HEK293 (cell line): ENCODE results near the gene C19orf44.
A peak's percentile ranks its signal among the peaks of the same experiment; 100 is the strongest.

Experiments used
- CTCF ChIA-PET: fragments of 350-600 bp; formaldehyde crosslinking; extraction: SDS; loops from one replicate; lab custom pipeline; 2021; ENCODE audit warnings: antibody characterized with exemption; lab: Yijun Ruan, JAX
- POLR2A ChIA-PET: fragments of 300-600 bp; formaldehyde crosslinking; extraction: SDS; loops from one replicate; lab custom pipeline; 2020; ENCODE audit warnings: antibody characterized with exemption, inconsistent platforms; lab: Yijun Ruan, JAX
- H3K27ac ChIP-seq: fragments of 200-500 bp; sonication (Bioruptor generic); 2 replicates; pipeline ENCODE4 v1.5.1; 2014; ENCODE audit warnings: low read depth, low read length, control low read depth, inconsistent platforms; ENCODE audit errors: extremely low read depth
- H3K36me3 ChIP-seq, 2 experiments: fragments of 200-500 bp in 1 of 2; sonication (Bioruptor generic) in 1 of 2; 1 replicate in 1 of 2; 2 replicates in 1 of 2; pipeline ENCODE4 v1.5.1; 2014 to 2017; ENCODE audit warnings: inconsistent platforms in 2 of 2, low read length in 2 of 2; ENCODE audit not compliant: control insufficient read depth in 2 of 2, insufficient read depth in 1 of 2
- H3K4me1 ChIP-seq: fragments of 200-500 bp; sonication (Bioruptor generic); 2 replicates; pipeline ENCODE4 v1.5.1; 2014; ENCODE audit warnings: mild to moderate bottlenecking, low read length, inconsistent platforms; ENCODE audit not compliant: control insufficient read depth, insufficient read depth
- H3K4me3 ChIP-seq: 2 replicates; pipeline ENCODE4 v1.5.1; 2011; ENCODE audit warnings: low read depth, mild to moderate bottlenecking, control low read depth, low read length, moderate library complexity
- H3K9me3 ChIP-seq: fragments of 200-500 bp; sonication (Bioruptor generic); 2 replicates; pipeline ENCODE4 v1.5.1; 2014; ENCODE audit warnings: low read depth, low read length, inconsistent platforms; ENCODE audit not compliant: control insufficient read depth, insufficient read depth
- EGR2 ChIP-seq: fragments of 450-650 bp; formaldehyde crosslinking; IDR thresholded peaks from 2 replicates; pipeline ENCODE4 v1.5.1; 2016; ENCODE audit warnings: low read depth, missing biosample characterization, missing genetic modification characterization
- GLIS1 ChIP-seq: fragments of 450-650 bp; formaldehyde crosslinking; IDR thresholded peaks from 2 replicates; pipeline ENCODE4 v1.5.1; 2016; ENCODE audit warnings: missing biosample characterization, missing genetic modification characterization
- PBX3 ChIP-seq: sonication (generic); formaldehyde crosslinking; IDR thresholded peaks from 2 replicates; pipeline ENCODE4 v1.8.1; 2022; ENCODE audit warnings: mild to moderate bottlenecking, moderate library complexity, missing genetic modification reagents
- ZBTB49 ChIP-seq: fragments of 450-650 bp; formaldehyde crosslinking; IDR thresholded peaks from 2 replicates; pipeline ENCODE4 v1.5.1; 2016; ENCODE audit warnings: missing biosample characterization, missing genetic modification characterization, low read depth
- ZBTB7A ChIP-seq: fragments of 450-650 bp; formaldehyde crosslinking; IDR thresholded peaks from 2 replicates; pipeline ENCODE4 v1.5.1; 2016; ENCODE audit warnings: low read depth, missing biosample characterization, missing genetic modification characterization
- ZFP69B ChIP-seq: fragments of 450-650 bp; formaldehyde crosslinking; IDR thresholded peaks from 2 replicates; pipeline ENCODE4 v1.5.1; 2016; ENCODE audit warnings: missing biosample characterization, missing genetic modification characterization
- ZNF223 ChIP-seq: fragments of 450-650 bp; formaldehyde crosslinking; IDR thresholded peaks from 2 replicates; pipeline ENCODE4 v1.5.1; 2016; ENCODE audit warnings: missing biosample characterization, missing genetic modification characterization
- ZNF248 ChIP-seq: fragments of 450-650 bp; formaldehyde crosslinking; IDR thresholded peaks from 2 replicates; pipeline ENCODE4 v1.5.1; 2017; ENCODE audit warnings: missing biosample characterization, missing genetic modification characterization
- ZNF394 ChIP-seq: fragments of 450-650 bp; formaldehyde crosslinking; IDR thresholded peaks from 2 replicates; pipeline ENCODE4 v1.5.1; 2016; ENCODE audit warnings: missing biosample characterization, missing genetic modification characterization, mild to moderate bottlenecking, moderate library complexity, borderline replicate concordance
- ZNF426 ChIP-seq: fragments of 450-650 bp; formaldehyde crosslinking; IDR thresholded peaks from 2 replicates; pipeline ENCODE4 v1.5.1; 2017; ENCODE audit warnings: missing biosample characterization, missing genetic modification characterization, mild to moderate bottlenecking, inconsistent platforms, moderate library complexity
- ZNF48 ChIP-seq: fragments of 450-650 bp; formaldehyde crosslinking; IDR thresholded peaks from 2 replicates; pipeline ENCODE4 v1.5.1; 2016; ENCODE audit warnings: missing biosample characterization, missing genetic modification characterization
- ZNF501 ChIP-seq: fragments of 450-650 bp; formaldehyde crosslinking; IDR thresholded peaks from 2 replicates; pipeline ENCODE4 v1.5.1; 2016; ENCODE audit warnings: missing biosample characterization, missing genetic modification characterization
- ZNF518A ChIP-seq: fragments of 450-650 bp; formaldehyde crosslinking; conservative IDR thresholded peaks from 2 replicates; pipeline ENCODE4 v1.5.1; 2016; ENCODE audit warnings: low read depth, missing biosample characterization, missing genetic modification characterization
- ZNF621 ChIP-seq: fragments of 450-650 bp; formaldehyde crosslinking; IDR thresholded peaks from 2 replicates; pipeline ENCODE4 v1.5.1; 2017; ENCODE audit warnings: missing biosample characterization, missing genetic modification characterization
- ZNF658 ChIP-seq: fragments of 450-650 bp; formaldehyde crosslinking; IDR thresholded peaks from 2 replicates; pipeline ENCODE4; 2016; ENCODE audit warnings: missing biosample characterization, missing genetic modification characterization
- ZNF692 ChIP-seq: fragments of 450-650 bp; formaldehyde crosslinking; IDR thresholded peaks from 2 replicates; pipeline ENCODE4 v1.5.1; 2016; ENCODE audit warnings: missing biosample characterization, missing genetic modification characterization
- ZNF768 ChIP-seq: fragments of 450-650 bp; formaldehyde crosslinking; IDR thresholded peaks from 2 replicates; pipeline ENCODE4 v1.5.1; 2018; ENCODE audit warnings: missing biosample characterization, mild to moderate bottlenecking, missing genetic modification characterization
- ZNF776 ChIP-seq: fragments of 450-650 bp; formaldehyde crosslinking; IDR thresholded peaks from 2 replicates; pipeline ENCODE4 v1.5.0; 2017; ENCODE audit warnings: missing biosample characterization, missing genetic modification characterization, borderline replicate concordance
- ZNF777 ChIP-seq: fragments of 450-650 bp; formaldehyde crosslinking; IDR thresholded peaks from 2 replicates; pipeline ENCODE4 v1.5.1; 2017; ENCODE audit warnings: missing biosample characterization, missing genetic modification characterization, borderline replicate concordance
- ZSCAN16 ChIP-seq: fragments of 450-650 bp; formaldehyde crosslinking; IDR thresholded peaks from 2 replicates; pipeline ENCODE4 v1.5.1; 2016; ENCODE audit warnings: missing biosample characterization, missing genetic modification characterization
- TF ChIP-seq, protein P1 (sequence below): fragments of 450-650 bp; formaldehyde crosslinking; IDR thresholded peaks from 2 replicates; pipeline ENCODE4 v1.5.1; 2016; ENCODE audit warnings: missing biosample characterization, missing genetic modification characterization
- TF ChIP-seq, protein P2 (sequence below): fragments of 450-650 bp; formaldehyde crosslinking; IDR thresholded peaks from 2 replicates; pipeline ENCODE4; 2016; ENCODE audit warnings: missing biosample characterization, missing genetic modification characterization

C19orf44 gene

GRCh38 chr19:16529466-16530144 is 33.4 kb downstream of the C19orf44 start (continued):
- TF ChIP-seq ZNF518A (tag by site-specific recombination) (no peak), ZNF658 (tag by site-specific recombination) (no peak), ZNF776 (tag by site-specific recombination) (no peak), EGR2 (tag by site-specific recombination) (peak; percentile 38; the same call in 1 of the 2 replicates), ZNF248 (tag by site-specific recombination) (no peak), ZNF501 (tag by site-specific recombination) (no peak), ZNF48 (tag by site-specific recombination) (no peak)
- TF ChIP-seq, protein P1, sequence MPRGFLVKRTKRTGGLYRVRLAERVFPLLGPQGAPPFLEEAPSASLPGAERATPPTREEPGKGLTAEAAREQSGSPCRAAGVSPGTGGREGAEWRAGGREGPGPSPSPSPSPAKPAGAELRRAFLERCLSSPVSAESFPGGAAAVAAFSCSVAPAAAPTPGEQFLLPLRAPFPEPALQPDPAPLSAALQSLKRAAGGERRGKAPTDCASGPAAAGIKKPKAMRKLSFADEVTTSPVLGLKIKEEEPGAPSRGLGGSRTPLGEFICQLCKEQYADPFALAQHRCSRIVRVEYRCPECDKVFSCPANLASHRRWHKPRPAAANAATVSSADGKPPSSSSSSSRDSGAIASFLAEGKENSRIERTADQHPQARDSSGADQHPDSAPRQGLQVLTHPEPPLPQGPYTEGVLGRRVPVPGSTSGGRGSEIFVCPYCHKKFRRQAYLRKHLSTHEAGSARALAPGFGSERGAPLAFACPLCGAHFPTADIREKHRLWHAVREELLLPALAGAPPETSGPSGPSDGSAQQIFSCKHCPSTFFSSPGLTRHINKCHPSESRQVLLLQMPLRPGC (tag by site-specific recombination) = no peak

DNA sequence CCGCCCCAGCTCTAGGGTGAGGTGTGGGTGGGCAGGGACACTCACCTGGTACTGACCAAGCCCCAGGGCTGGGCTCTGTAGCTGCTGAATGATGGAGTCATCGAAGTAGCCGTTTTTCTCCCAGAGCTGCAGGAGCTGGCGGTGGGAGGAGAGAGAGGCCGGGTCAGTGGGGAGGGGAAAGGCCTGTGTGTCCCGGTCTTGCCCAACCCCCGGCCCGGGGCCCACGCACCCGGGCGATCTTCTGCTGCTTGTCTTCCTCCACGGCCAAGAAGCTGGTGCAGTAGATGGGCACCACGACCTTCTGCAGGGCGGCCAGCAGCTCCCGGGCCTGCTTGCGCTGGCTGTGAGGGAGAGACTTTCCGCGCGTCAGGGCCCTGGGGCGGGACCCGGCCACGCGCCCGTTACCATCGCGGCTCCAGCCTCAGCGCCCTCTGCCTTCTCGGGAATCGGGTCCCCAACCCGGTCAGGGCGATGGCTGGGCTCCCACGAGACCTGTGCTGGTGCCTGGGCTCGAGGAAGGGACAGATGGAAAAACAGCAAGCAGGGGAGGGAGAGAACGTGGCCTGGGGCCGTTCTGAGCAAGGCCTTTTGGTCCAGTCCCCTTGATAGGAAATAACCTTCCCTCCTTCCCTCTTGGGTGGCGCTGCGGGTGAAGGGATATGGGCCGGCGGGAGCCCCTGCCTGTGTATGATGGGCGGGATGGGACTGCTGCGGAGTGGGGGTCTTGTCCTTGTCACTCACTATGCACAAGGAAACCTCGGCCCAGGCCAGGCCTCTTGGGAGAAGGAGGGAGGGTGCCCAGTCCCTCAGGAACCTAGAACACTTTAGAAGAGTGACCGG is 34.6 kb downstream of the C19orf44 start:
- Histone ChIP-seq H3K36me3 (peaks cover 40 to 100% of the 10 kb centered on the region in 2 experiments; a peak in 2 of 3 replicates), H3K27ac (no peak overlapping the region), H3K9me3 (no peaks in the 10 kb centered on the region), H3K4me3 (no peak overlapping the region), H3K4me1 (no peaks in the 10 kb centered on the region)
- CTCF ChIA-PET = no interaction called here
- POLR2A ChIA-PET = no interaction called here
- TF ChIP-seq ZNF394 (tag by site-specific recombination) = no peak
- TF ChIP-seq ZSCAN16 (tag by site-specific recombination) = no peak
- no peak for TF ChIP-seq ZBTB7A (tag by site-specific recombination)
- TF ChIP-seq ZNF768 = no peak
- TF ChIP-seq ZNF426 (tag by site-specific recombination) = no peak
- no peak for TF ChIP-seq ZNF223 (tag by site-specific recombination)
- no peak for TF ChIP-seq ZBTB49
- no peak for TF ChIP-seq ZNF692 (tag by site-specific recombination)
- no peak for TF ChIP-seq GLIS1
- TF ChIP-seq ZNF621 (tag by site-specific recombination) = no peak
- no peak for TF ChIP-seq ZNF777 (tag by site-specific recombination)
- TF ChIP-seq ZFP69B (tag by site-specific recombination) = no peak
- TF ChIP-seq, protein P2, sequence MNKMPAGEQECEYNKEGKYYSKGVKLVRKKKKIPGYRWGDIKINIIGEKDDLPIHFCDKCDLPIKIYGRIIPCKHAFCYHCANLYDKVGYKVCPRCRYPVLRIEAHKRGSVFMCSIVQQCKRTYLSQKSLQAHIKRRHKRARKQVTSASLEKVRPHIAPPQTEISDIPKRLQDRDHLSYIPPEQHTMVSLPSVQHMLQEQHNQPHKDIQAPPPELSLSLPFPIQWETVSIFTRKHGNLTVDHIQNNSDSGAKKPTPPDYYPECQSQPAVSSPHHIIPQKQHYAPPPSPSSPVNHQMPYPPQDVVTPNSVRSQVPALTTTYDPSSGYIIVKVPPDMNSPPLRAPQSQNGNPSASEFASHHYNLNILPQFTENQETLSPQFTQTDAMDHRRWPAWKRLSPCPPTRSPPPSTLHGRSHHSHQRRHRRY (tag by site-specific recombination) = no peak
- no peak for TF ChIP-seq PBX3 (CRISPR knock-in tag)
